Measurements from ENCODE around the gene RAD51B.
"Not testable (repeated sequence)": the region's sequence is repeated elsewhere in the genome, so short reads cannot be mapped to it uniquely, and the experiment has no call there.

The RAD51B gene

GRCh38 chr14:68241862-68242487, 422.4 kb downstream of the RAD51B start:
- no peak for DNase-seq

GRCh38 chr14:68243450-68244010, 424.0 kb downstream of the RAD51B start:
- no peak for DNase-seq

- DNase-seq = no peak
Measured at GRCh38 chr14:68244262-68244980, 424.8 kb downstream of the RAD51B start.

DNA sequence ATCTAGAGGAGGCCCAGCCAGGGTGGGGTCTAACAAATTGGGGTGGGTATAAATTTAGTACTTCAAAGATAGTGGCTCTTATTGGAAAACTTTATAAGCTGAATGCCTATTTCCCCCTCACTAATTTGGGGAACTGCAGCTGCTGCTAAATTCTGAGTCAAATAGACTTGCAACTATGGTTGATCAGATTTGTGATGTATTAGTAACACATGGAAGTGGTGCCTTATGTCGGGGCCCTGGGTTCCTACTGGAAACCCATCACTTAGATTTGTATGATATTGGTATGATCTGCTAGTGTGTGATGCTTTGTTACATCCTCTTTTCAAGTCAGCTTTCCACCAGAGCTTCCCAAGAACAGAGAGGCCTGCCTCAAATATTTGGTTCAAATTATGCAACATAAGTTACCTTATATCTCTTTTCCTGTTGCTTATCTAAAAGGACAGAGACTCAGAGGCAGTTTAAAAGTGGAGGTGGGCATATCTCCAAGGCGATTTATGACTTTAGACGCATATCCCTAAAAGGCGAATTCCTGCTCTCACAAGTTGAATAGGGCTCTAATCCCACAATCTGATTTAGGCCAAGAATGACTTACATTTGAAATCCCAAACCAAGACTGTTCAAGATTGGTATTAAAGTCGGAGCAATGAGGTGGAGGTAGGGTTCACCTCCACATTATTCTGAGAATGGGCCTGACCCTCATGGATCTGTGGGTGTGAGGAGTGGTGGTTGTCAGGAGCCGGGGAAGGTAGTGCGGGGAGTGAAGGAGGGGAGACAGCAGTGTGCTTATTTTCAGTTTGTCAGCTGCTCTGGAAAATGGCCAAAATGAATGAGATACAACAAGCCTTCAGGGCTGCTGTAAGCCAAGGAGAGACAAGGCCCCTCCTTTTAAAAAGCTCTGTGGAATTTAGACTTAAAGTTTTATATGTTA, 425.8 kb downstream of the RAD51B start:
- DNase-seq = no peak

GRCh38 chr14:68246074-68246785, 426.7 kb downstream of the RAD51B start:
- DNase-seq = no peak

- DNase-seq = no peak
Measured at GRCh38 chr14:68246786-68247105, 427.2 kb downstream of the RAD51B start.

- DNase-seq = no peak
Measured at GRCh38 chr14:68247274-68247673, 427.7 kb downstream of the RAD51B start.

- no peak for DNase-seq
Measured at GRCh38 chr14:68247676-68248268, 428.2 kb downstream of the RAD51B start.

DNA sequence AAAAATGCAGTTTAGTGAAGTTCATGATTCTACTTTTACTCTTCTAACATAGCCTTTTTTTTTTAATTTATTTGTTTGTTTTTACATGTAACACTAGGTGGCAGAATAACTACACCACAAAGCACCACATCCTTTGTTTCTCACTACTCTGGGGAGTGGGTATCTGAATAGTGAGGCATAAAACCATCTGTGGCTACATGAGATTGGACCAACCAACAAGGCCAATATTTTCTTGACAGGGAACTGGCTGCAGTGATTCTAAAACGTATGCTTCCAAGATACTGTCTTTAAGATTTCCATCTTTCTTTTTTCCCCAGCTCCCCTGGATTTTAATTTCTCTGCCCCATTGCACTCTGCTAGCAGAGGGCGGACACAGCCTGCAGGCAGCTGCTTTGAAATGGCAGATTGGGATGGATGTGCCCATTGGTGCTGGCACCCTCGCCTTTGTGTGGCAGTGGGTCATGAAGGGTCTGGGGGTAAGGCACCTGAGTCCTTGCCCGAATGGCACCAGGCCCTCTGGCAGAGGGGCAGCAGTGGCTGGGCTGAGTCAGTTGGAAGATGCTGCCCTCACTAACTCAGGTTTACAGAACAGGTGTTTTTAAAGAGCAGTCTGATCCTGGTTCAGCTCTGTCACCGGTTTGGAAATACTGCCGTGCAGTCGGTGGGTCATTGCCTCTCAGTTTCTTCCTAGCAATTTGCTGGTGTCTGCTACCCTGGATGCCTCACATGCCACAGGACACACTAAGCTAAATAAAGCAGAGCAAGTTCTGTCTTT, 429.1 kb downstream of the RAD51B start:
- no peak for DNase-seq

- DNase-seq = no peak
Measured at GRCh38 chr14:68249661-68250451, 430.3 kb downstream of the RAD51B start.

GRCh38 chr14:68250927-68251768, 431.6 kb downstream of the RAD51B start:
- no peak for DNase-seq

DNA sequence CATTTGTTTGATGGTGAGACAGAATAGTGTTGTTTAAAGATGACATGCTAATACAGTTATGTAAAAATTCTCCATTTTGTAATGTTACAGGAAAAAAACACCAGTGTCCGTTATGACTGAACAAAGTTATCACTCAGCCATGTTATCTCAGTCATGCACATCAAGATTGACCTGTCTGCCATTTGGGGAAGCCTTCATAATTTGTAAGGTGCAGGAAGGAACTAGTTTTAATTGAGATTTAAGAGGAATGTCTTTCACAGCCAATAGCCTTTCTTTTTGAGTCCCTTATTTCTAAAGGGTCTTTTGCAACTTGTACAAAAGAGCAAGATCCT, 432.2 kb downstream of the RAD51B start:
- no peak for DNase-seq

DNA sequence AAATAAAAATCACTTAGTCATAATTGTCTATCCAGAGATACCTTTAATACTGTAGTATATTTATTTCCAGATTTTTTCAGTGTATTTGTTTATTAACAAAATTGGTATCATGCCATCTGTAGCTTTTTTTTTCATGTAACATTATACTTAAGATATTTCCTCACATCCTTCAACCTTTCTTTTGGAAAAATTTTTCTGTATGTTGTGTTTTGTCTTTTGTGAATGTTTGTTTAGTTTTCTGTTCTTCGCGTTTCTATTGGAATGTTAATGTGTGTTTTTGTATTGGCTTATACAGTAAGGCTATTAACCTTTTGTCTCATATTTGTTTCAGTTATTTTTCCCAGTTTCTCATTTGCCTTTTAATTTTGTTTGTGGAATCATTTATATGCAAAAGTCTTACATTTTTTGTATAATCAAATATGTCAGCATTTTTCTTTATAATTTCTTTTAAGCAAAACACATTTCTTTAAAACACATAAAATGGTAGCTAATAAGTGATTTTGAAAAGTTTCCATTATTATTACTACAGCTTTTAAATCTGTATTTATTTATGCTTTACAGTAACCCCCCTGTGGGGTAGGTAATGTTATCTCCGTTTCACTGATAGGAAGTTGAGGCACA, 433.7 kb downstream of the RAD51B start:
- no peak for DNase-seq

DNA sequence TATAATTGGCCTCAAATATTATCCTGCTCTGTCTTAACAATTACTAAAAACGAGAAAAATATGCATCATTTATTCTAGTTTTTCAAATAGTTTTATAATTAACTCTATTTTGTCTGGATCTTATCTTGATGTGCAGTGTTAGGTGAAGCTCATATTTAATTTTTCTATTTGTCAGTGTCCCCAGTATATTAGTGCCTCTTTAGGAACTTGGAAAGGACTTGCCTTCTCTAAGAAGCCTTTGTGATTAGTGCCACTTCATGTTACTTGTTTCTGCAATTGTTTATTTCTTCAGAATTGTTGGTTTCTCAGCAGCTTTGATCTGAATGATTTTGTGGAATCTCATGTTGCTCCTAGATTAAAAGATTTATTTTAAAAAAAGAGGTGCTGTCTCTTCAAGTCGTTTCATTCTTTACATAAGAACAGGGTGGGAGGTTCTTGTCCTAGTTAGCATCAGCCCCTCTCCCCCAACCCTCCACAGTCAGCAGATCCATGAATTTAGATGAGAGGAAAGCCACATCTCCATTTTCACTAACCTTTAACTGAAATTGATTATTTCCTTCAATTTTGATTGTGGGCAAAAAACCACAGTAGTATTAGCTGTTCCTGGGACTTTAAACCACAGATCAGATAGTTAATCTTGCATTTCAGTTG, 434.4 kb downstream of the RAD51B start:
- no peak for DNase-seq

DNA sequence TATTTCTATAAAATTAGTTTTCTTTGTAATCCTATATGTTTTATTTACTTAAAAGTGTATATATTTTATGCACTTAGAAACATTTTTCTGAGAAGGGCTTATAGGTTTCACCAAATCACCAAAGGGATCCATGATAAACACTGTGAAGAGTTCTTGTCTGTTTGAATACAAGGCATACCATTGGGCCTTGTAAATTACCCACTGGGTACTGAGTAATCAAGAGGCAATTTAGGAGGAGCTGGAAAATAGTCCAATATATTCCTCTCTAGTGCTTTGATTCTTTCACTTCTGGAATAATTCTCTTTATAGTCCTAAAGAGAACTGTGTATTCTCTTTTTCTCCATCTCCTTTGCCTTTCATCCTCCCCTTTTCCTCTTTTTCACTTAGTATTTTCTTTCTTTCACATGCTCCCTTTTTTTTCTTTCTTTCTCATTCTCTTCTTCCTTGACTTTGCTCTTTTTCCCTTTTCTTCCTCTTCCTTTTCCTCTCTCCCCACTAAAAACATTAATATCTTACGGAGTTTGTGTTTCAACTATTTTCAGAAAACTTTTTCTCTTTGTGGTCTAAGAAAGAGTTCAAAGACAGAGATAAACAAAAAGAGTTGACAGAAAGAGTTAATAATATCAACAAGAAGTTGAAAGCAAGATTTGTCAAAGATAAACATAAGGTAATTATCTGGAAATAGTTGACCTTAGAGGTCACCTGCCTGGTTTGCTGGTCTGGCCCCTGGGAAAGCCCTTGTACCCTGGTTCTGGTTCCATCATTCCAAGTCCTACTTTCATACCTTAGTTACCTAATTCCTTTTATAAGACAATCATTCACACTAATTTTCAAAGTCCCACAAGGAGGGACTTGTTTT, 435.3 kb downstream of the RAD51B start:
- no peak for DNase-seq

DNA sequence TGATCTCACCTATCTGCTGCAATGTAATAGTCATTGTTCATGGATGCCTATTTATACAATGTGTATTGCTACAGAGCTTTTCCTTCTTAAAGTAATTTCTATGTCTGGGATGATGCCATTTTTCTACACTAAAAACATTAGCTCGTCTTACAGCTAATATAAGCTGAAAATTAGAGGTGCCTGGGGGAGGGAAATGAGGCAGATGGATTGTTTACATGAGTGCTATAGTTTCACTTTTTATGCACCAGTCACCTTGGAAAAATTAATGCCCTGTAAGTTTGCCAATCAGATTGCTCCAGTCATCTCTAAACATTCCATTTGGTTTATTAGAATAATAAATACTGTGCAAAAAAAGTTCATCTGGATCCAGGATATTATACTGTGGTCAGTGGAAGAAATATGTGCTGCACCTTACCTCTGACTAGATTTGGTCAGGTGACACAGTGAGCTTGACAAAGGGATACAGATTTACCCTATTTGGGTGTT, 436.2 kb downstream of the RAD51B start:
- no peak for DNase-seq

GRCh38 chr14:68257969-68258368, 438.4 kb downstream of the RAD51B start:
- no peak for DNase-seq

- DNase-seq = not testable (repeated sequence)
Measured at GRCh38 chr14:68258995-68259394, 439.4 kb downstream of the RAD51B start.

Measured in activated effector memory CD4-positive, alpha-beta T cell treated with anti-CD3 and anti-CD28 coated beads, Interleukin-2, amount 50 U/mL, for 16 hours (primary cell).